ENCODE measurements around the gene RNU5B-1. TPM values are rescaled to one million over a fixed set of nuclear protein-coding genes. Genes with fewer than 3 reads are reported as not detected.

RNU5B-1 gene
- total and polyA plus RNA-seq, 4 donors, result 18.7 to 40.6 TPM; not detected in 2

- H3K4me3 ChIP-seq (ENCODE audit: low read length in 2 of 2), result no peak overlapping the region
- no peaks in the 10 kb centered on the region for H3K36me3 ChIP-seq (ENCODE audit: control insufficient read depth in 1 of 2, insufficient read depth in 2 of 2, low read length in 1 of 2)
- H3K27me3 ChIP-seq (ENCODE audit: control insufficient read depth in 1 of 2, insufficient read depth in 2 of 2, low read length in 1 of 2), result no peaks in the 10 kb centered on the region
- no peak overlapping the region for H3K27ac ChIP-seq (ENCODE audit: low read depth in 1 of 2, low read length in 2 of 2)
- no peaks in the 10 kb centered on the region for H3K9me3 ChIP-seq (ENCODE audit: control insufficient read depth, low read length)
- no peaks in the 10 kb centered on the region for H3K4me1 ChIP-seq (ENCODE audit: control insufficient read depth in 1 of 2, insufficient read depth in 2 of 2, low read length in 2 of 2)
- WGBS, 2 donors, result 25 to 37% methylated on average over 3 of the region's 3 CpGs
- intact Hi-C loops (cut with DNase I), result no loop called here
- peak; percentile 36 for ATAC-seq (ENCODE audit: low FRiP score)
- DNase-seq, result peak in 1 of 2 donors; percentile 24
These were observed 7.3 kb downstream of the RNU5B-1 start for GRCh38 chr15:65311760-65312159.

- no peak for ATAC-seq (ENCODE audit: low FRiP score)
- Histone ChIP-seq H3K27ac (ENCODE audit: low read depth in 1 of 2, low read length in 2 of 2) (no peak overlapping the region), H3K4me1 (ENCODE audit: control insufficient read depth in 1 of 2, insufficient read depth in 2 of 2, low read length in 2 of 2) (no peaks in the 10 kb centered on the region), H3K36me3 (ENCODE audit: control insufficient read depth in 1 of 2, insufficient read depth in 2 of 2, low read length in 1 of 2) (no peaks in the 10 kb centered on the region), H3K4me3 (ENCODE audit: low read length in 2 of 2) (no peak overlapping the region), H3K9me3 (ENCODE audit: control insufficient read depth, low read length) (no peaks in the 10 kb centered on the region), H3K27me3 (ENCODE audit: control insufficient read depth in 1 of 2, insufficient read depth in 2 of 2, low read length in 1 of 2) (no peaks in the 10 kb centered on the region)
- intact Hi-C loops (cut with DNase I), result no loop called here
- DNase-seq, result peak in 1 of 2 donors; percentile 62
- 76 to 81% methylated on average over 11 of the region's 11 CpGs for WGBS, 2 donors
These were observed 8.0 kb downstream of the RNU5B-1 start for GRCh38 chr15:65312400-65312916.

GRCh38 chr15:65318870-65319356 lies 14.4 kb downstream of the RNU5B-1 start:
- intact Hi-C loops (cut with DNase I), result loop anchor here (1.0 kb wide), 2 partner anchors 66 to 67 kb away; no protein-coding TSS in a partner anchor
- Histone ChIP-seq H3K27ac (ENCODE audit: low read depth in 1 of 2, low read length in 2 of 2) (no peak overlapping the region), H3K36me3 (ENCODE audit: control insufficient read depth in 1 of 2, insufficient read depth in 2 of 2, low read length in 1 of 2) (no peaks in the 10 kb centered on the region), H3K27me3 (ENCODE audit: control insufficient read depth in 1 of 2, insufficient read depth in 2 of 2, low read length in 1 of 2) (no peaks in the 10 kb centered on the region), H3K9me3 (ENCODE audit: control insufficient read depth, low read length) (no peaks in the 10 kb centered on the region), H3K4me3 (ENCODE audit: low read length in 2 of 2) (no peak overlapping the region), H3K4me1 (ENCODE audit: control insufficient read depth in 1 of 2, insufficient read depth in 2 of 2, low read length in 2 of 2) (no peaks in the 10 kb centered on the region)
- DNase-seq, result peak; percentile 77 to 90
- peak; percentile 96 for ATAC-seq (ENCODE audit: low FRiP score)
- 38 to 39% methylated on average over 5 of the region's 5 CpGs for WGBS, 2 donors

GRCh38 chr15:65323071-65323511 lies 18.6 kb downstream of the RNU5B-1 start:
- DNase-seq, result no peak
- Histone ChIP-seq H3K27ac (ENCODE audit: low read depth in 1 of 2, low read length in 2 of 2) (no peak overlapping the region), H3K36me3 (ENCODE audit: control insufficient read depth in 1 of 2, insufficient read depth in 2 of 2, low read length in 1 of 2) (no peaks in the 10 kb centered on the region), H3K4me3 (ENCODE audit: low read length in 2 of 2) (no peak overlapping the region), H3K9me3 (ENCODE audit: control insufficient read depth, low read length) (no peaks in the 10 kb centered on the region), H3K27me3 (ENCODE audit: control insufficient read depth in 1 of 2, insufficient read depth in 2 of 2, low read length in 1 of 2) (no peaks in the 10 kb centered on the region), H3K4me1 (ENCODE audit: control insufficient read depth in 1 of 2, insufficient read depth in 2 of 2, low read length in 2 of 2) (no peaks in the 10 kb centered on the region)
- 18 to 20% methylated on average over 9 of the region's 9 CpGs for WGBS, 2 donors
- no peak for ATAC-seq (ENCODE audit: low FRiP score)
- intact Hi-C loops (cut with DNase I), result no loop called here

- peak; percentile 37 for ATAC-seq (ENCODE audit: low FRiP score)
- H3K4me1 ChIP-seq (ENCODE audit: control insufficient read depth in 1 of 2, insufficient read depth in 2 of 2, low read length in 2 of 2), result no peaks in the 10 kb centered on the region
- no peak overlapping the region for H3K27ac ChIP-seq (ENCODE audit: low read depth in 1 of 2, low read length in 2 of 2)
- 70 to 75% methylated on average over 12 of the region's 12 CpGs for WGBS, 2 donors
- H3K36me3 ChIP-seq (ENCODE audit: control insufficient read depth in 1 of 2, insufficient read depth in 2 of 2, low read length in 1 of 2), result no peaks in the 10 kb centered on the region
- intact Hi-C loops (cut with DNase I), result no loop called here
- no peaks in the 10 kb centered on the region for H3K9me3 ChIP-seq (ENCODE audit: control insufficient read depth, low read length)
- DNase-seq, result no peak
- no peaks in the 10 kb centered on the region for H3K27me3 ChIP-seq (ENCODE audit: control insufficient read depth in 1 of 2, insufficient read depth in 2 of 2, low read length in 1 of 2)
- no peak overlapping the region for H3K4me3 ChIP-seq (ENCODE audit: low read length in 2 of 2)
These were observed 21.6 kb downstream of the RNU5B-1 start for GRCh38 chr15:65326117-65326526.

GRCh38 chr15:65326818-65327217 lies 22.3 kb downstream of the RNU5B-1 start:
- intact Hi-C loops (cut with DNase I), result no loop called here
- 76 to 83% methylated on average over 2 of the region's 2 CpGs for WGBS, 2 donors
- H3K36me3 ChIP-seq (ENCODE audit: control insufficient read depth in 1 of 2, insufficient read depth in 2 of 2, low read length in 1 of 2), result no peaks in the 10 kb centered on the region
- H3K4me1 ChIP-seq (ENCODE audit: control insufficient read depth in 1 of 2, insufficient read depth in 2 of 2, low read length in 2 of 2), result no peaks in the 10 kb centered on the region
- no peaks in the 10 kb centered on the region for H3K9me3 ChIP-seq (ENCODE audit: control insufficient read depth, low read length)
- H3K27me3 ChIP-seq (ENCODE audit: control insufficient read depth in 1 of 2, insufficient read depth in 2 of 2, low read length in 1 of 2), result no peaks in the 10 kb centered on the region
- DNase-seq (no peak), ATAC-seq (ENCODE audit: low FRiP score) (no peak)
- H3K4me3 ChIP-seq (ENCODE audit: low read length in 2 of 2), result no peak overlapping the region
- no peak overlapping the region for H3K27ac ChIP-seq (ENCODE audit: low read depth in 1 of 2, low read length in 2 of 2)

GRCh38 chr15:65327651-65328393 lies 23.3 kb downstream of the RNU5B-1 start:
- Histone ChIP-seq H3K4me1 (ENCODE audit: control insufficient read depth in 1 of 2, insufficient read depth in 2 of 2, low read length in 2 of 2) (no peaks in the 10 kb centered on the region), H3K4me3 (ENCODE audit: low read length in 2 of 2) (no peak overlapping the region), H3K27me3 (ENCODE audit: control insufficient read depth in 1 of 2, insufficient read depth in 2 of 2, low read length in 1 of 2) (no peaks in the 10 kb centered on the region), H3K27ac (ENCODE audit: low read depth in 1 of 2, low read length in 2 of 2) (no peak overlapping the region), H3K9me3 (ENCODE audit: control insufficient read depth, low read length) (no peaks in the 10 kb centered on the region), H3K36me3 (ENCODE audit: control insufficient read depth in 1 of 2, insufficient read depth in 2 of 2, low read length in 1 of 2) (no peaks in the 10 kb centered on the region)
- no peak for ATAC-seq (ENCODE audit: low FRiP score)
- intact Hi-C loops (cut with DNase I), result no loop called here
- DNase-seq, result peak in 1 of 2 donors; percentile 59
- WGBS, 2 donors, result 83 to 85% methylated on average over 12 of the region's 12 CpGs

GRCh38 chr15:65328506-65329287 lies 24.2 kb downstream of the RNU5B-1 start:
- Histone ChIP-seq H3K4me3 (ENCODE audit: low read length in 2 of 2) (no peak overlapping the region), H3K9me3 (ENCODE audit: control insufficient read depth, low read length) (no peaks in the 10 kb centered on the region), H3K4me1 (ENCODE audit: control insufficient read depth in 1 of 2, insufficient read depth in 2 of 2, low read length in 2 of 2) (no peaks in the 10 kb centered on the region), H3K27ac (ENCODE audit: low read depth in 1 of 2, low read length in 2 of 2) (no peak overlapping the region), H3K36me3 (ENCODE audit: control insufficient read depth in 1 of 2, insufficient read depth in 2 of 2, low read length in 1 of 2) (no peaks in the 10 kb centered on the region), H3K27me3 (ENCODE audit: control insufficient read depth in 1 of 2, insufficient read depth in 2 of 2, low read length in 1 of 2) (no peaks in the 10 kb centered on the region)
- intact Hi-C loops (cut with DNase I), result no loop called here
- 87% methylated on average over 21 of the region's 21 CpGs for WGBS, 2 donors
- ATAC-seq (ENCODE audit: low FRiP score), result no peak
- peak in 1 of 2 donors; percentile 48 for DNase-seq
